Epithelial cell of esophagus (primary cell): ENCODE results near the gene ADAMTS17.
"Not testable (repeated sequence)": the region's sequence is repeated elsewhere in the genome, so short reads cannot be mapped to it uniquely, and the experiment has no call there.

Source experiments
- DNase-seq: peaks from one replicate; pipeline ENCODE4 v3.0.0; 2010; ENCODE audit warnings: low read depth
- H3K4me3 ChIP-seq: 2 replicates; pipeline ENCODE4 v1.5.1; 2011; ENCODE audit warnings: mild to moderate bottlenecking, low read length, control low read depth
- TF ChIP-seq, protein P1 (sequence below): IDR thresholded peaks from 2 replicates; pipeline ENCODE4 v1.5.1; 2011; ENCODE audit warnings: low read depth, mild to moderate bottlenecking, low read length, control low read depth, inconsistent platforms; ENCODE audit not compliant: insufficient read depth; ENCODE audit errors: missing control alignments

The ADAMTS17 gene

DNA sequence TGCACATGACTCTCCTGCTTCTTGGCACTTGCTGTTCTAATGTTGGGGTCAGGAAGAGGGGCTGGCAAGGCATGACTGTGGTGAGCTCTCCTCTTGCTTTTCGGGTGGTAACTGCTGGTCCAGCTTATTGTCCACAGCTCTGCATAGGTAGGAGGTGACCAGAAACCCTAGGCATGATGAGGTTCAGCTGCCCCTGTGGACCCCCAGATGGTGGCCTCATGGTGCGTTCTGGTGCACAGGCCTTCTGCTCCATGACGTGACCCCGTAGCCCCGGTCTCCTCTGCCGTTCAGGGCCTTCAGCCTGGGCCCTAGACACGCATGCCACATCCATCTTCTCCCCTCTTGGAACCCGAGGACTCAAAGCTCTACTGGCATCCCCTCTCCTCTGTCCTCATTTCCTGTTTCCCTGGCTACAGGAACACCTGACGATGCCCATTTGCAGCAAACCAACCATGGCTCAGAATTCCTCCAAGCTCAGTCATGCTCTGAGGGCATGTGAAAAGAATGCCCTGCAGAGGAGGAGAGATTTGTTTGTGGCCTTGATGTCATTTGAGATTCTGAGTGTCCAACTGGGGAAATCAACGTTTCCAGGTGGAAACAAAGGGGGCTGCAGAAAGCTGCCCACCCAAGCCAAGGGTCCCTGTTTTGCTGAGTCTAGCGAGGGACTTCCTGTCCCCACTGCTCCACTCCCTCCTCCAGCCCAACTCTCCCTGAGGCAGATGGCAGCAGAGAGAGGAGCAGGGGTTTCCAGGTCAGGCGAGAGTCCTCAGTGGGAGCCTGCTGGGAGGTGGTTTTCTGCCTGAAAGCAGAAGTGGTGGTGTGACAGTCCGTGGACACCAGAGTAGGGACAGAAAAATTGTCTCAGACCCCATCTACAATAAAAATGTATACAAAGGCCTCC is 409.8 kb downstream of the ADAMTS17 start:
- peak; percentile 23 for DNase-seq
- TF ChIP-seq, protein P1, sequence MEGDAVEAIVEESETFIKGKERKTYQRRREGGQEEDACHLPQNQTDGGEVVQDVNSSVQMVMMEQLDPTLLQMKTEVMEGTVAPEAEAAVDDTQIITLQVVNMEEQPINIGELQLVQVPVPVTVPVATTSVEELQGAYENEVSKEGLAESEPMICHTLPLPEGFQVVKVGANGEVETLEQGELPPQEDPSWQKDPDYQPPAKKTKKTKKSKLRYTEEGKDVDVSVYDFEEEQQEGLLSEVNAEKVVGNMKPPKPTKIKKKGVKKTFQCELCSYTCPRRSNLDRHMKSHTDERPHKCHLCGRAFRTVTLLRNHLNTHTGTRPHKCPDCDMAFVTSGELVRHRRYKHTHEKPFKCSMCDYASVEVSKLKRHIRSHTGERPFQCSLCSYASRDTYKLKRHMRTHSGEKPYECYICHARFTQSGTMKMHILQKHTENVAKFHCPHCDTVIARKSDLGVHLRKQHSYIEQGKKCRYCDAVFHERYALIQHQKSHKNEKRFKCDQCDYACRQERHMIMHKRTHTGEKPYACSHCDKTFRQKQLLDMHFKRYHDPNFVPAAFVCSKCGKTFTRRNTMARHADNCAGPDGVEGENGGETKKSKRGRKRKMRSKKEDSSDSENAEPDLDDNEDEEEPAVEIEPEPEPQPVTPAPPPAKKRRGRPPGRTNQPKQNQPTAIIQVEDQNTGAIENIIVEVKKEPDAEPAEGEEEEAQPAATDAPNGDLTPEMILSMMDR, result no peak
- H3K4me3 ChIP-seq, result no peak overlapping the region

DNA sequence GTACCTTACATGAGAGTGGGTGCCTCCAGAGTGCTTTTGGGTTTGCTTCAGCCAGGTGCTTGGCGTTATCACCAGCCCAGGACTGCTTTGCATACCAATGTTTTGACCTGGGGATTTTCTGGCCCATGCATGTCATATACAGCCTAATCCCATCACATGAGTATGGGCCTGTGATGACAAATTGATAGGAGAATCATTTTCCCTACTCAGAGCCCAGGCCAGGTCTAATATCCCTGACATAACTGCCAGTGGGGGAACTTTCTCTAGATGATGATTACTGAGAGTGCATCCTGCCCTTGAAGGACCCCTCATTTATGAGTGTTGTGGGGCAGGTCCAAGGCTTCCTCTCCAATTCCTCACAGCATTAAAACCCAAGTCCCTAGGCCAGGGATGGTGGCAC is 411.1 kb downstream of the ADAMTS17 start:
- no peak for DNase-seq
- TF ChIP-seq, protein P1, result no peak
- H3K4me3 ChIP-seq, result no peak overlapping the region

DNA sequence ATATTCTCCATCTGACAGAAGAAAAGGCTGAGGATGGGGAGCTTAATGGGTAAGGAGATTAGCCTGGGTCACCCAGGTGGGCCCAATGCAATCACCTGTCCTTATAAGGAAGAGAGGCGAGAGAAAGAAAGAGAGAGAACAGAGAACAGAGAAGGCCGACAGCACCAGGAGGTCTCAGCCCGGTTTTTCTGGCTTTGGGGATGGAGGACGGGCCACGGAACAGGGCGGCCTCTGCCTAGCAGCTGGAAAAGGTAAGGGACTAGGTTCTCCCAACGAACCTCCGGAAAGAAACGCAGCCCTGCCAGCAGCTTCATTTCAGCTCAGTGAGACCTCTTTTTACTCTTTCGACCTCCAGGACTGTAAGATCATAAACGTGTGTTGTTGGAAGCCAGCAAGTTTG is 412.5 kb downstream of the ADAMTS17 start:
- no peak for DNase-seq
- no peak overlapping the region for H3K4me3 ChIP-seq
- TF ChIP-seq, protein P1, result no peak

DNA sequence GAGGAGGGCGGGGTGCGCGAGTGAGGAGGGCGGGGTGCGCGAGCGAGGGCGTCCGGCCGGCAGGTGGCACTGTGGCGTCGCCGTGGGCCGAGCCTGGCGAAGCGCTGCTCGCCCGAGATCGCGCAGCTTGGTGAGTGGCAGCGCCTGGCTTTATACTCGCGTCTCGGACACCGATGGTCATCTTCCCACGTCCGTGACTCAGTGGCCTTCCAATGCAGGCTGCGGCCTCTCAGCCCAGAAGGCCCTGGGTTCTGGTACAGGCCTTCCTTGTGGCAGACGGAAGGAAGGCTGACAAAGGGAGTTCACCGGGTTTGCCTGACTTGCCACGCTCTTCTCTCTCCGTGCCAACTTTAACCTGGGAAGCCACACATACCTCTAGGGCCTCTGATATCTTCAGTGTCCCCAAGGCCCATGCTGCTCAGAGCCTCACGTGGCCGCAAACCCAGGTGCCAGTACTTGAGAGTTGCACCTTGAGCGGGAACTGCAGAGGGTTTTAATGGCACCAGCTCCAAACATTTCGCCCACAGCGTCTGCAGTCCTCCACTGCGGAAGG is 413.3 kb downstream of the ADAMTS17 start:
- H3K4me3 ChIP-seq, result peak overlapping the region; percentile 58
- DNase-seq, result peak; percentile 80
- TF ChIP-seq, protein P1, result peak; percentile 42

DNA sequence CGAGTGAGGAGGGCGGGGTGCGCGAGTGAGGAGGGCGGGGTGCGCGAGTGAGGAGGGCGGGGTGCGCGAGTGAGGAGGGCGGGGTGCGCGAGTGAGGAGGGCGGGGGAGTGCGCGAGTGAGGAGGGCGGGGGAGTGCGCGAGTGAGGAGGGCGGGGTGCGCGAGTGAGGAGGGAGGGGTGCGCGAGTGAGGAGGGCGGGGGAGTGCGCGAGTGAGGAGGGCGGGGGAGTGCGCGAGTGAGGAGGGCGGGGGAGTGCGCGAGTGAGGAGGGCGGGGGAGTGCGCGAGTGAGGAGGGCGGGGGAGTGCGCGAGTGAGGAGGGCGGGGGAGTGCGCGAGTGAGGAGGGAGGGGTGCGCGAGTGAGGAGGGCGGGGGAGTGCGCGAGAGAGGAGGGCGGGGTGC is 415.2 kb downstream of the ADAMTS17 start:
- DNase-seq, H3K4me3 ChIP-seq: not testable (repeated sequence)

DNA sequence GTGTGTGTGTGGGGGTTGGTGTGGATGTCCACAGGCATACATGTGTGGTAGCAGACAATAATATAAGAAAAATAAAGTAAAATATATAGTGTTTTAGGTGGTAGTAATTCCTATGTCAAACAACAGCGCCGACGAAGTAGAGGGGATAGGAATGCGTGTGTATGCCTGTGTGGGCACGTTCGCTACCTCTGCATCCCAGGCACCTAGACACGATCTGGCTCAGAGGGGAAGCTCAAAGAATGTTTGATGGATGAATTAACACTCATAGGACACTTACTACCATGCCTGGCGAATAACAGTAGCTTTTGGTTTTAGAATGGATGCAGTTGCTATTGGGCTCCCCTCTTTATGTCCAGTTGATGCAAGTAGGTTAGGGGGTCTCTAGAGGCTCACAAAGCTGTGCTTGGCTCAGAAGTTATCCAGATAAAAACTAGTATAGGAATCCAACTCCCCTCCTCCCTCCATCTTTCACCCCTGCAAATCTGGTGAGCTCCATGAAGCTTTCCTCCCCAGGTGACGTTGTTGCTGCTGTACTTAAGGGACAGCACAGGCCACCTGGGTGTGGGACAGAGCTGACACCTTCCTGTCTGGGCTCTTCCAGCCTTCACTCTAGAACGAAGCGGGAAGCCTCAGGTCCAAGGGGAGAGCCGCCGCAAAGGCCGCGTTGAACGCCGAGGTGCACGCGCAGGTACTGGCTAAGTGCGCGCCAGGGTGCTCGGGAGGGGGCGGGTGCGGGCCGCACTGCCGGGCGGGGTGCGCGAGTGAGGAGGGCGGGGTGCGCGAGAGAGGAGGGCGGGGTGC is 415.9 kb downstream of the ADAMTS17 start:
- H3K4me3 ChIP-seq, result peak overlapping the region; percentile 41
- TF ChIP-seq, protein P1, result no peak
- peak; percentile 65 for DNase-seq

DNA sequence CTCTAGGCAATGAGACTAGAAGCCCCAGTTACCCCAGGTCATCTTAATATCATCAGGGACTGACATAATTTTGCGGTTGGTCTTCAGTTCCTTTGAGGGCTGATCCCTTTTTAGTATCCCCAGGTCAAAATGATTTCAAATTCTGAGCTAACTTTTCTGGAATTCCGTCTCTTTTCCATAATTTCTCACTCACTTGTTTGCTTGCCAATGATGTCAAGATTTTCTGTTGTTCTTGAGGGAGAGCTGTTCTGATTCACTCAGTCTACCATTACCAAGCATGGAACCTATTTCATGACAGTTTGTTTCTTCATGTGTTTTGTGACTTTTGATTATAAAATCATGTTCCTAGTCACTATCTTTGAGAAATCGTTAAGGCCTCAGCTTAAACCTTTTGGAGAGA is 418.1 kb downstream of the ADAMTS17 start:
- no peak for DNase-seq
- H3K4me3 ChIP-seq, result no peak overlapping the region
- TF ChIP-seq, protein P1, result no peak
